H9 (cell line): ENCODE data around the gene NTRK3. TPM values are rescaled to one million over a fixed set of nuclear protein-coding genes. Genes with fewer than 3 reads are reported as not detected.

Experiments
- DNase-seq: peaks from one replicate; pipeline ENCODE4 v3.0.0-alpha.2; 2017
- H2AFZ ChIP-seq: one replicate; pipeline ENCODE4 v1.6.1; 2013; ENCODE audit warnings: mild to moderate bottlenecking, low read length, control low read depth, moderate library complexity
- H2AK5ac ChIP-seq: 2 replicates; pipeline ENCODE4 v1.6.1; 2013; ENCODE audit warnings: low read length, control low read depth, mixed read lengths; ENCODE audit not compliant: insufficient read length
- H2BK120ac ChIP-seq: one replicate; pipeline ENCODE4 v1.6.1; 2013; ENCODE audit warnings: low read depth, mild to moderate bottlenecking, low read length, control low read depth, inconsistent platforms; ENCODE audit not compliant: poor library complexity, severe bottlenecking
- H2BK12ac ChIP-seq: 2 replicates; pipeline ENCODE4 v1.6.1; 2013; ENCODE audit warnings: low read length, control low read depth, mixed read lengths, low read depth; ENCODE audit not compliant: insufficient read length
- H2BK15ac ChIP-seq: 2 replicates; pipeline ENCODE4 v1.6.1; 2013; ENCODE audit warnings: low read depth, low read length, control low read depth
- H2BK20ac ChIP-seq: one replicate; pipeline ENCODE4 v1.6.1; 2013; ENCODE audit warnings: low read depth, mild to moderate bottlenecking, low read length, control low read depth, inconsistent platforms; ENCODE audit not compliant: poor library complexity, severe bottlenecking
- H2BK5ac ChIP-seq: 2 replicates; pipeline ENCODE4 v1.6.1; 2013; ENCODE audit warnings: low read length, control low read depth, mixed read lengths; ENCODE audit not compliant: insufficient read length
- H3K14ac ChIP-seq: 2 replicates; pipeline ENCODE4 v1.6.1; 2013; ENCODE audit warnings: low read length, control low read depth; ENCODE audit not compliant: insufficient read depth
- H3K18ac ChIP-seq: 2 replicates; pipeline ENCODE4 v1.6.1; 2013; ENCODE audit warnings: low read depth, mild to moderate bottlenecking, mixed read lengths, low read length, control low read depth; ENCODE audit not compliant: insufficient read length
- H3K23ac ChIP-seq: 2 replicates; pipeline ENCODE4 v1.6.1; 2013; ENCODE audit warnings: low read length, control low read depth, mixed read lengths, low read depth; ENCODE audit not compliant: insufficient read length
- H3K23me2 ChIP-seq: 2 replicates; pipeline ENCODE4 v1.6.1; 2013; ENCODE audit warnings: low read depth, mild to moderate bottlenecking, mixed read lengths, low read length, control low read depth; ENCODE audit not compliant: insufficient read length, poor library complexity, severe bottlenecking
- H3K27ac ChIP-seq: 2 replicates; pipeline ENCODE4 v1.5.1; 2013; ENCODE audit warnings: low read length, control low read depth, mixed read lengths, low read depth; ENCODE audit not compliant: insufficient read length
- H3K27me3 ChIP-seq: 2 replicates; pipeline ENCODE4 v1.6.1; 2013; ENCODE audit warnings: low read length, control low read depth, inconsistent platforms; ENCODE audit not compliant: insufficient read depth
- H3K4ac ChIP-seq: 2 replicates; pipeline ENCODE4 v1.6.1; 2013; ENCODE audit warnings: low read depth, mild to moderate bottlenecking, control low read depth, inconsistent platforms, low read length, moderate library complexity
- H3K4me1 ChIP-seq: 2 replicates; pipeline ENCODE4 v1.6.1; 2013; ENCODE audit warnings: low read length, control low read depth, inconsistent platforms; ENCODE audit not compliant: insufficient read depth
- H3K4me2 ChIP-seq: 2 replicates; pipeline ENCODE4 v1.6.1; 2013; ENCODE audit warnings: low read length, control low read depth, mixed read lengths; ENCODE audit not compliant: insufficient read length, insufficient read depth
- H3K56ac ChIP-seq: 2 replicates; pipeline ENCODE4 v1.6.1; 2013; ENCODE audit warnings: low read depth, mild to moderate bottlenecking, mixed read lengths, low read length, control low read depth; ENCODE audit not compliant: insufficient read length
- H3K79me1 ChIP-seq: 2 replicates; pipeline ENCODE4 v1.6.1; 2013; ENCODE audit warnings: low read depth, mild to moderate bottlenecking, moderate library complexity, low read length, control low read depth, inconsistent platforms; ENCODE audit not compliant: insufficient read depth, poor library complexity, severe bottlenecking
- H3K79me2 ChIP-seq: 2 replicates; pipeline ENCODE4 v1.6.1; 2013; ENCODE audit warnings: low read length, control low read depth, inconsistent platforms; ENCODE audit not compliant: insufficient read depth
- H3K9ac ChIP-seq: 2 replicates; pipeline ENCODE4 v1.6.1; 2013; ENCODE audit warnings: low read length, control low read depth, mixed read lengths; ENCODE audit not compliant: insufficient read length; ENCODE audit errors: extremely low read depth
- H3K9me3 ChIP-seq: one replicate; pipeline ENCODE4 v1.6.1; 2013; ENCODE audit warnings: low read depth, low read length, inconsistent platforms; ENCODE audit not compliant: control insufficient read depth
- H3T11ph ChIP-seq: one replicate; pipeline ENCODE4 v1.6.1; 2013; ENCODE audit warnings: mild to moderate bottlenecking, low read length, control low read depth, inconsistent platforms
- H4K20me1 ChIP-seq: one replicate; pipeline ENCODE4 v1.6.1; 2013; ENCODE audit not compliant: control insufficient read depth, insufficient read length, insufficient read depth
- H4K5ac ChIP-seq: 2 replicates; pipeline ENCODE4 v1.6.1; 2013; ENCODE audit warnings: low read depth, mild to moderate bottlenecking, mixed read lengths, low read length, control low read depth; ENCODE audit not compliant: insufficient read length
- H4K8ac ChIP-seq: replicated peaks from 2 replicates; pipeline ENCODE4 v1.6.1; 2013; ENCODE audit warnings: low read length, control low read depth, mixed read lengths, low read depth; ENCODE audit not compliant: insufficient read length
- H4K91ac ChIP-seq: 2 replicates; pipeline ENCODE4 v1.6.1; 2013; ENCODE audit warnings: low read depth, mild to moderate bottlenecking, moderate library complexity, mixed read lengths, low read length, control low read depth; ENCODE audit not compliant: insufficient read length
- H3K27ac Mint-ChIP-seq, 3 experiments: 2 replicates in 2 of 3; 3 replicates in 1 of 3; pipeline ENCODE4 v1.8.0; 2020 to 2021; ENCODE audit warnings: mixed read lengths in 3 of 3, mild to moderate bottlenecking in 1 of 3, moderate library complexity in 1 of 3
- H3K27me3 Mint-ChIP-seq: 2 replicates; pipeline ENCODE4 v1.8.0; 2021; ENCODE audit warnings: low read depth, mild to moderate bottlenecking, moderate library complexity, mixed read lengths
- H3K36me3 Mint-ChIP-seq, 3 experiments: 2 replicates in 2 of 3; 3 replicates in 1 of 3; pipeline ENCODE4 v1.8.0; 2020 to 2021; ENCODE audit warnings: low read depth in 3 of 3, mixed read lengths in 3 of 3; ENCODE audit not compliant: insufficient read depth in 1 of 3
- H3K4me1 Mint-ChIP-seq, 2 experiments: 2 replicates each; pipeline ENCODE4 v1.8.0; 2020; ENCODE audit warnings: mixed read lengths in 2 of 2
- H3K4me3 Mint-ChIP-seq, 2 experiments: 2 replicates in 1 of 2; 3 replicates in 1 of 2; pipeline ENCODE4 v1.8.0; 2020 to 2021; ENCODE audit warnings: mild to moderate bottlenecking in 2 of 2, mixed read lengths in 2 of 2, moderate library complexity in 1 of 2
- H3K9me3 Mint-ChIP-seq, 2 experiments: 2 replicates in 1 of 2; 3 replicates in 1 of 2; pipeline ENCODE4 v1.8.0; 2020; ENCODE audit warnings: mild to moderate bottlenecking in 2 of 2, mixed read lengths in 2 of 2, moderate library complexity in 1 of 2
- WGBS: extraction: QIAGEN DNeasy Blood & Tissue Kit; methylation state at CpG from one replicate; pipeline ENCODE4 v1.1.7; 2013; ENCODE audit warnings: missing lambda C conversion rate, low lambda C conversion rate, mixed read lengths; ENCODE audit not compliant: insufficient read length; ENCODE audit errors: extremely low coverage; 5-methylcytosine and 5-hydroxymethylcytosine counted together
- total RNA-seq: library from RNA; stranded (reverse); gene quantifications from 2 replicates; pipeline ENCODE4 v1.2.1, GENCODE V29; 2021
- TF ChIP-seq, protein P1 (sequence below): fragments of 200-600 bp; sonication (generic); conservative IDR thresholded peaks from 3 replicates; pipeline ENCODE4 v1.8.0; 2021; ENCODE audit warnings: antibody characterized with exemption, mild to moderate bottlenecking

Gene NTRK3
- total RNA-seq, 1 experiment from 2014 or later = 2.5 TPM

- Mint-ChIP-seq H3K9me3 (peaks cover 0 to 4% of the 10 kb centered on the region in 2 experiments; a peak in 2 of 5 replicates), H3K36me3 (no peaks in the 10 kb centered on the region; a peak in 1 of 7 replicates), H3K4me1 (peaks cover 4 to 10% of the 10 kb centered on the region in 2 experiments; a peak in 3 of 4 replicates), H3K4me3 (no peak overlapping the region), H3K27ac (no peak overlapping the region; a peak in 1 of 7 replicates), H3K27me3 (peaks cover 31% of the 10 kb centered on the region)
- Histone ChIP-seq H3K4ac (no peak overlapping the region), H3K14ac (no peak overlapping the region; the same call in 1 of the 2 replicates), H3K23ac (no peak overlapping the region), H3K23me2 (no peaks in the 10 kb centered on the region), H4K8ac (no peak overlapping the region), H2BK15ac (no peak overlapping the region), H3T11ph (no peak overlapping the region), H2BK5ac (no peak overlapping the region), H3K79me1 (no peaks in the 10 kb centered on the region), H2BK120ac (no peak overlapping the region), H2BK12ac (no peak overlapping the region), H3K4me1 (no peaks in the 10 kb centered on the region), H3K18ac (no peak overlapping the region), H4K20me1 (no peaks in the 10 kb centered on the region), H2AK5ac (no peak overlapping the region), H2BK20ac (no peak overlapping the region), H4K91ac (no peak overlapping the region), H2AFZ (no peak overlapping the region), H3K79me2 (no peaks in the 10 kb centered on the region), H3K4me2 (no peak overlapping the region), H3K27ac (no peak overlapping the region), H3K56ac (no peak overlapping the region), H3K9me3 (no peaks in the 10 kb centered on the region), H4K5ac (no peak overlapping the region), H3K27me3 (no peaks in the 10 kb centered on the region; the same call in 1 of the 2 replicates), H3K9ac (no peak overlapping the region)
- no CpG with 5 or more reads among the region's 4 CpGs for WGBS
- TF ChIP-seq, protein P1, sequence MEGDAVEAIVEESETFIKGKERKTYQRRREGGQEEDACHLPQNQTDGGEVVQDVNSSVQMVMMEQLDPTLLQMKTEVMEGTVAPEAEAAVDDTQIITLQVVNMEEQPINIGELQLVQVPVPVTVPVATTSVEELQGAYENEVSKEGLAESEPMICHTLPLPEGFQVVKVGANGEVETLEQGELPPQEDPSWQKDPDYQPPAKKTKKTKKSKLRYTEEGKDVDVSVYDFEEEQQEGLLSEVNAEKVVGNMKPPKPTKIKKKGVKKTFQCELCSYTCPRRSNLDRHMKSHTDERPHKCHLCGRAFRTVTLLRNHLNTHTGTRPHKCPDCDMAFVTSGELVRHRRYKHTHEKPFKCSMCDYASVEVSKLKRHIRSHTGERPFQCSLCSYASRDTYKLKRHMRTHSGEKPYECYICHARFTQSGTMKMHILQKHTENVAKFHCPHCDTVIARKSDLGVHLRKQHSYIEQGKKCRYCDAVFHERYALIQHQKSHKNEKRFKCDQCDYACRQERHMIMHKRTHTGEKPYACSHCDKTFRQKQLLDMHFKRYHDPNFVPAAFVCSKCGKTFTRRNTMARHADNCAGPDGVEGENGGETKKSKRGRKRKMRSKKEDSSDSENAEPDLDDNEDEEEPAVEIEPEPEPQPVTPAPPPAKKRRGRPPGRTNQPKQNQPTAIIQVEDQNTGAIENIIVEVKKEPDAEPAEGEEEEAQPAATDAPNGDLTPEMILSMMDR = no peak
- DNase-seq = no peak
Observed at GRCh38 chr15:88288661-88289060, 32.1 kb upstream of the NTRK3 start.
